ENCODE results near the gene TNFSF10. TPM values are rescaled to one million over a fixed set of nuclear protein-coding genes. Genes with fewer than 3 reads are reported as not detected.

The TNFSF10 gene
- total and polyA plus RNA-seq, 9 of the 15 experiments (the other 6 are each of a cell fraction or from before 2014, with no cell fraction given): 0.07 to 1.3 (median 0.27) TPM; not detected in 1

DNA sequence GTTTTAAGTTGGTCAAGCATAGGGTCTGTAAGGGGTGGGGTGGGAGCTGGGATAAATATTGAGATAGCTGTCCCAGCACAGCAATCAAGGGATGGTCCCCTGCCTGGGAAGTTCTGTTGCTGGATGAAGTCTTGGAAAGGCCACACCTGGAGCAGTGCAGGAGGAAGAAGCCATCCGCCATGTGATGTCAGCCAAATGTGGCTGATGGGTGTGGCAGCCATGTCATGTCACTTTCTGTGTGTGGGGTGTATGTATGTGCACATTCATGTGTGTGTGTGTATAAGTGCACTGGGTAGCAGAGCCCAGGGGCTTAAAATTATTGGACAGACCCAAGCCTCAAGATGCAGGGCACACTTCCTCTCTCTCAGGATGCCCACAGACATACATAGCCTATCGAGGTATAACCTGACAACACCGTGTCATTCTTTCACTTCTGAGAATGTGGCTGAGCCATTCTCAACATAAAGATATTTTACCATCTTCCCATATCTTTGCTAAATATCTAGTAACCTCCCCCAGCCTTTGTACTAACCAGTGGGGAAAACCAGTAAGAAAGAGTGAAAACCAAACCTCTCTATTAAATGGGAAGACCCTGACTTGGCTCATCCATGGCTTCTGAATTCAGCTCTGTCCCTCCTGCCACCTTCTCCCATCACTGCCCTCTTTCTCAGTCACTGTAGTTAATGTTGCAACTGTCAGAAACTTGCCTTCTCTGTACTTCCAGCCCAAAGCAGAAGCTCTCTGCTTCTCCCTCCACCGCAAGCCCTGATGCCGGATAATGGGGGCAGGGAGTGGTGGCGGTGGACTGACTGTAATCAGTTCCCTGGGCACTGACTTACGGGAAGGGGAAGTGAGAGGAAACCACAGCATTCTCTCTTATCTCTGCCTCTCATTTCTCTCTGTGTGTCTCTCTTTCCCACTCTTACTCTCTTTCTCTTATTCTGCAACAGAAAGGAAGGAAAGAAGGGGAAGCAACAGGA, 11.2 kb downstream of the TNFSF10 start (continued):
- TF ChIP-seq FOXK1 (CRISPR knock-in tag; IDR thresholded peaks at IDR 0.05; ENCODE audit: borderline replicate concordance): no peak
- no peak; the same call in 1 of the 2 replicates for TF ChIP-seq CBX1 (IDR thresholded peaks at IDR 0.05; ENCODE audit: low read depth)
- TF ChIP-seq NCOA1 (IDR thresholded peaks at IDR 0.05; ENCODE audit: low read depth): no peak
- TF ChIP-seq ZNF174 (CRISPR knock-in tag; IDR thresholded peaks at IDR 0.05): no peak
- TF ChIP-seq ZFP1 (CRISPR knock-in tag; IDR thresholded peaks at IDR 0.05): no peak
- TF ChIP-seq, protein P1, sequence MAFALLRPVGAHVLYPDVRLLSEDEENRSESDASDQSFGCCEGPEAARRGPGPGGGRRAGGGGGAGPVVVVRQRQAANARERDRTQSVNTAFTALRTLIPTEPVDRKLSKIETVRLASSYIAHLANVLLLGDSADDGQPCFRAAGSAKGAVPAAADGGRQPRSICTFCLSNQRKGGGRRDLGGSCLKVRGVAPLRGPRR (CRISPR knock-in tag; IDR thresholded peaks at IDR 0.05): no peak
- 0 out of 2 replicates have a peak, but pooled peaks have one; percentile 25 for TF ChIP-seq ZNF41 (CRISPR knock-in tag; conservative IDR thresholded peaks at IDR 0.05)
- TF ChIP-seq, protein P2, sequence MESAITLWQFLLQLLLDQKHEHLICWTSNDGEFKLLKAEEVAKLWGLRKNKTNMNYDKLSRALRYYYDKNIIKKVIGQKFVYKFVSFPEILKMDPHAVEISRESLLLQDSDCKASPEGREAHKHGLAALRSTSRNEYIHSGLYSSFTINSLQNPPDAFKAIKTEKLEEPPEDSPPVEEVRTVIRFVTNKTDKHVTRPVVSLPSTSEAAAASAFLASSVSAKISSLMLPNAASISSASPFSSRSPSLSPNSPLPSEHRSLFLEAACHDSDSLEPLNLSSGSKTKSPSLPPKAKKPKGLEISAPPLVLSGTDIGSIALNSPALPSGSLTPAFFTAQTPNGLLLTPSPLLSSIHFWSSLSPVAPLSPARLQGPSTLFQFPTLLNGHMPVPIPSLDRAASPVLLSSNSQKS (CRISPR knock-in tag; IDR thresholded peaks at IDR 0.05): no peak
- TF ChIP-seq LCOR (CRISPR knock-in tag; IDR thresholded peaks at IDR 0.05): no peak
- TF ChIP-seq MCM5 (IDR thresholded peaks at IDR 0.05; ENCODE audit: low read depth): no peak
- no peak for TF ChIP-seq ZNF253 (CRISPR knock-in tag; conservative IDR thresholded peaks at IDR 0.05)
- 0 out of 2 replicates have a peak, but pooled peaks have one; percentile 15 for TF ChIP-seq GATA2 (CRISPR knock-in tag; IDR thresholded peaks at IDR 0.05)
- TF ChIP-seq KAT7 (CRISPR knock-in tag; IDR thresholded peaks at IDR 0.05; ENCODE audit: borderline replicate concordance): no peak
- no peak for TF ChIP-seq SRF (CRISPR knock-in tag; IDR thresholded peaks at IDR 0.05)
- no peak for TF ChIP-seq CREBBP (IDR thresholded peaks at IDR 0.05; ENCODE audit: low read depth, low read length)
- TF ChIP-seq, protein P3, sequence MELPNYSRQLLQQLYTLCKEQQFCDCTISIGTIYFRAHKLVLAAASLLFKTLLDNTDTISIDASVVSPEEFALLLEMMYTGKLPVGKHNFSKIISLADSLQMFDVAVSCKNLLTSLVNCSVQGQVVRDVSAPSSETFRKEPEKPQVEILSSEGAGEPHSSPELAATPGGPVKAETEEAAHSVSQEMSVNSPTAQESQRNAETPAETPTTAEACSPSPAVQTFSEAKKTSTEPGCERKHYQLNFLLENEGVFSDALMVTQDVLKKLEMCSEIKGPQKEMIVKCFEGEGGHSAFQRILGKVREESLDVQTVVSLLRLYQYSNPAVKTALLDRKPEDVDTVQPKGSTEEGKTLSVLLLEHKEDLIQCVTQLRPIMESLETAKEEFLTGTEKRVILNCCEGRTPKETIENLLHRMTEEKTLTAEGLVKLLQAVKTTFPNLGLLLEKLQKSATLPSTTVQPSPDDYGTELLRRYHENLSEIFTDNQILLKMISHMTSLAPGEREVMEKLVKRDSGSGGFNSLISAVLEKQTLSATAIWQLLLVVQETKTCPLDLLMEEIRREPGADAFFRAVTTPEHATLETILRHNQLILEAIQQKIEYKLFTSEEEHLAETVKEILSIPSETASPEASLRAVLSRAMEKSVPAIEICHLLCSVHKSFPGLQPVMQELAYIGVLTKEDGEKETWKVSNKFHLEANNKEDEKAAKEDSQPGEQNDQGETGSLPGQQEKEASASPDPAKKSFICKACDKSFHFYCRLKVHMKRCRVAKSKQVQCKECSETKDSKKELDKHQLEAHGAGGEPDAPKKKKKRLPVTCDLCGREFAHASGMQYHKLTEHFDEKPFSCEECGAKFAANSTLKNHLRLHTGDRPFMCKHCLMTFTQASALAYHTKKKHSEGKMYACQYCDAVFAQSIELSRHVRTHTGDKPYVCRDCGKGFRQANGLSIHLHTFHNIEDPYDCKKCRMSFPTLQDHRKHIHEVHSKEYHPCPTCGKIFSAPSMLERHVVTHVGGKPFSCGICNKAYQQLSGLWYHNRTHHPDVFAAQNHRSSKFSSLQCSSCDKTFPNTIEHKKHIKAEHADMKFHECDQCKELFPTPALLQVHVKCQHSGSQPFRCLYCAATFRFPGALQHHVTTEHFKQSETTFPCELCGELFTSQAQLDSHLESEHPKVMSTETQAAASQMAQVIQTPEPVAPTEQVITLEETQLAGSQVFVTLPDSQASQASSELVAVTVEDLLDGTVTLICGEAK (IDR thresholded peaks at IDR 0.05): 0 out of 2 replicates have a peak, but pooled peaks have one; percentile 25
- TF ChIP-seq, protein P3 (CRISPR knock-in tag; IDR thresholded peaks at IDR 0.05): no peak
- TF ChIP-seq ZNF830 (CRISPR knock-in tag; IDR thresholded peaks at IDR 0.05): no peak

Measured in K562 (cell line).